ENCODE data around the gene HYKK.
"Not testable (repeated sequence)": the region's sequence is repeated elsewhere in the genome, so short reads cannot be mapped to it uniquely, and the experiment has no call there.

The HYKK gene

GRCh38 chr15:78550194-78550593 is 42.8 kb downstream of the HYKK start:
- Histone ChIP-seq H3K36me3 (replicated peaks; ENCODE audit: low read depth, low read length) (peaks cover 54% of the 10 kb centered on the region), H3K9ac (ENCODE audit: low read length) (no peak overlapping the region), H3K9me3 (ENCODE audit: insufficient read depth, low read length) (no peaks in the 10 kb centered on the region), H3K79me2 (ENCODE audit: low read length) (no peaks in the 10 kb centered on the region), H3K27me3 (ENCODE audit: low read depth, low read length) (no peaks in the 10 kb centered on the region), H3K4me1 (ENCODE audit: low read length) (peaks cover 9% of the 10 kb centered on the region), H3K27ac (ENCODE audit: low read length) (no peak overlapping the region), H2AFZ (ENCODE audit: low read depth, low read length) (no peak overlapping the region), H4K20me1 (ENCODE audit: insufficient read depth, low read length) (no peaks in the 10 kb centered on the region), H3K4me2 (ENCODE audit: low read length) (no peak overlapping the region), H3K4me3 (ENCODE audit: low read length) (no peak overlapping the region)
- TF ChIP-seq EZH2phosphoT487 (IDR thresholded peaks at IDR 0.05; ENCODE audit: low read depth), result no peak
- TF ChIP-seq, protein P1, sequence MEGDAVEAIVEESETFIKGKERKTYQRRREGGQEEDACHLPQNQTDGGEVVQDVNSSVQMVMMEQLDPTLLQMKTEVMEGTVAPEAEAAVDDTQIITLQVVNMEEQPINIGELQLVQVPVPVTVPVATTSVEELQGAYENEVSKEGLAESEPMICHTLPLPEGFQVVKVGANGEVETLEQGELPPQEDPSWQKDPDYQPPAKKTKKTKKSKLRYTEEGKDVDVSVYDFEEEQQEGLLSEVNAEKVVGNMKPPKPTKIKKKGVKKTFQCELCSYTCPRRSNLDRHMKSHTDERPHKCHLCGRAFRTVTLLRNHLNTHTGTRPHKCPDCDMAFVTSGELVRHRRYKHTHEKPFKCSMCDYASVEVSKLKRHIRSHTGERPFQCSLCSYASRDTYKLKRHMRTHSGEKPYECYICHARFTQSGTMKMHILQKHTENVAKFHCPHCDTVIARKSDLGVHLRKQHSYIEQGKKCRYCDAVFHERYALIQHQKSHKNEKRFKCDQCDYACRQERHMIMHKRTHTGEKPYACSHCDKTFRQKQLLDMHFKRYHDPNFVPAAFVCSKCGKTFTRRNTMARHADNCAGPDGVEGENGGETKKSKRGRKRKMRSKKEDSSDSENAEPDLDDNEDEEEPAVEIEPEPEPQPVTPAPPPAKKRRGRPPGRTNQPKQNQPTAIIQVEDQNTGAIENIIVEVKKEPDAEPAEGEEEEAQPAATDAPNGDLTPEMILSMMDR (IDR thresholded peaks at IDR 0.05; ENCODE audit: low read depth, low read length), result no peak

DNA sequence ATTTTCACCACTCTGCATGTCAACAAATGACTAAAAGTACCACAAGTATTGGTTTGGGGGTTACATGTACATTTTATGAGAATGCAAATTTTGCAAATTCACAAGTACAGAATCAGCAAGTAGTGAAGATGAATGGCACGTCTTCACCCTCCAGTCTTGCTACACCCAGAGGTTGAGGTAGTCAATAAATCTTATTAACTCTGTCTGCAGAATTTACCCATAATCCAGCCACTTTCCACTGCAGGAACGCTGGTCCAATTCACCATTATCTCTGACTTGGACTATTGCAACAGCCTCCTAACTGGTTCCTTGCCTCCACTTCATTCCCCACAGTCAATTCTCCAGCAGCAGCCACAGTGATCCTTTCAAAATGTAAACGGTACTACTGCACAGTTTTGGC is 43.4 kb downstream of the HYKK start:
- no peaks in the 10 kb centered on the region for H3K9me3 ChIP-seq (ENCODE audit: insufficient read depth, low read length)
- H3K9ac ChIP-seq (ENCODE audit: low read length), result no peak overlapping the region
- no peak overlapping the region for H3K4me2 ChIP-seq (ENCODE audit: low read length)
- peaks cover 48% of the 10 kb centered on the region for H3K36me3 ChIP-seq (replicated peaks; ENCODE audit: low read depth, low read length)
- no peak overlapping the region for H3K27ac ChIP-seq (ENCODE audit: low read length)
- TF ChIP-seq EZH2phosphoT487 (IDR thresholded peaks at IDR 0.05; ENCODE audit: low read depth), result no peak
- TF ChIP-seq, protein P1 (IDR thresholded peaks at IDR 0.05; ENCODE audit: low read depth, low read length), result no peak
- H3K4me3 ChIP-seq (ENCODE audit: low read length), result no peak overlapping the region
- H3K79me2 ChIP-seq (ENCODE audit: low read length), result no peaks in the 10 kb centered on the region
- H2AFZ ChIP-seq (ENCODE audit: low read depth, low read length), result no peak overlapping the region
- no peaks in the 10 kb centered on the region for H3K27me3 ChIP-seq (ENCODE audit: low read depth, low read length)
- peaks cover 9% of the 10 kb centered on the region for H3K4me1 ChIP-seq (ENCODE audit: low read length)
- H4K20me1 ChIP-seq (ENCODE audit: insufficient read depth, low read length), result no peaks in the 10 kb centered on the region

DNA sequence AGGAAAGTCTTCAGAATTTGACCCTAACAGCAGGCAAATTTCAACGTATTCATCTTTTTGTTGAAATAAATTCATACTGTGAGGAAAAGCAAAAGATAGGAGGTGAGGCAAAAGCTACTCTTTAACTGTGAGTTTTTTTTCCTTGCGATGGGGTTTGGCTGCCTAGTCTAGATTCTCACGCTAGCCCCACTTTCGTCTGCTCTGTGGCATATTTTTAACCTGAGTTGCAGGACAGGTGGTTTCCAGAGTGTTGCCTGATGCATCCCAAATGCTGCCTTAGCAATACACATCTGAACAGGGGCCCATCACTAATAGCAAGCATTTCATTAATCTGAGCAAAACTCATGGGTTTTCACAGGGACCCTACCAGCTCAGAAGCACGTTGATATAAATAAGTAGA is 44.5 kb downstream of the HYKK start:
- H3K4me1 ChIP-seq (ENCODE audit: low read length), result peaks cover 14% of the 10 kb centered on the region
- TF ChIP-seq, protein P1 (IDR thresholded peaks at IDR 0.05; ENCODE audit: low read depth, low read length), result no peak
- no peak for TF ChIP-seq EZH2phosphoT487 (IDR thresholded peaks at IDR 0.05; ENCODE audit: low read depth)
- no peaks in the 10 kb centered on the region for H3K79me2 ChIP-seq (ENCODE audit: low read length)
- no peak overlapping the region for H2AFZ ChIP-seq (ENCODE audit: low read depth, low read length)
- no peak overlapping the region for H3K27ac ChIP-seq (ENCODE audit: low read length)
- H3K9ac ChIP-seq (ENCODE audit: low read length), result no peak overlapping the region
- no peak overlapping the region for H3K4me2 ChIP-seq (ENCODE audit: low read length)
- peaks cover 40% of the 10 kb centered on the region for H3K36me3 ChIP-seq (replicated peaks; ENCODE audit: low read depth, low read length)
- no peaks in the 10 kb centered on the region for H3K27me3 ChIP-seq (ENCODE audit: low read depth, low read length)
- no peaks in the 10 kb centered on the region for H3K9me3 ChIP-seq (ENCODE audit: insufficient read depth, low read length)
- no peaks in the 10 kb centered on the region for H4K20me1 ChIP-seq (ENCODE audit: insufficient read depth, low read length)
- H3K4me3 ChIP-seq (ENCODE audit: low read length), result no peak overlapping the region

DNA sequence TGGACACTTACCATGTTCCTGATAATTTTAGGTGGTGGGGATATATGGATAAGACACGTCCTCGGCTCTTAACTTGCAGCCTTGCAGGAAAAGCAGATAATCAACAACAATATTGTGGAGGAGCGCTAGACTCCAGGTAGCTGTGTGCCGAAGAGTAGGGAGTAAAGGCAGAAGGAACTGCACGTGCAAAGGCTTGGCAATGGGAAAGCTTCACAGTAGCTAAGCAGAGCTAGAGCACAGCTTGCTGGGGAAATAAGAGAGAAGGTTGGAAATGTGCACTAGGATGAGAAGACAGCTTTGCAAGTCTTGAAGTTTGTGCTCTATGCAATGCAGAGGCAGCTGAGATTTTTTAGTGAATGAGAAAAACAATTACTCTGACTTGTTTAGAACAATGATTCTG is 45.2 kb downstream of the HYKK start:
- Histone ChIP-seq H3K4me2 (ENCODE audit: low read length) (no peak overlapping the region), H3K9ac (ENCODE audit: low read length) (no peak overlapping the region), H3K36me3 (replicated peaks; ENCODE audit: low read depth, low read length) (peaks cover 35% of the 10 kb centered on the region), H3K4me3 (ENCODE audit: low read length) (no peak overlapping the region), H3K27ac (ENCODE audit: low read length) (no peak overlapping the region), H3K79me2 (ENCODE audit: low read length) (no peaks in the 10 kb centered on the region), H3K9me3 (ENCODE audit: insufficient read depth, low read length) (no peaks in the 10 kb centered on the region), H2AFZ (ENCODE audit: low read depth, low read length) (no peak overlapping the region), H3K27me3 (ENCODE audit: low read depth, low read length) (no peaks in the 10 kb centered on the region), H4K20me1 (ENCODE audit: insufficient read depth, low read length) (no peaks in the 10 kb centered on the region), H3K4me1 (ENCODE audit: low read length) (peaks cover 14% of the 10 kb centered on the region)
- TF ChIP-seq, protein P1 (IDR thresholded peaks at IDR 0.05; ENCODE audit: low read depth, low read length), result no peak
- no peak for TF ChIP-seq EZH2phosphoT487 (IDR thresholded peaks at IDR 0.05; ENCODE audit: low read depth)

- not testable (repeated sequence) for H3K36me3 ChIP-seq (replicated peaks; ENCODE audit: low read depth, low read length); H3K9me3 ChIP-seq (ENCODE audit: insufficient read depth, low read length); H3K27ac ChIP-seq (ENCODE audit: low read length); H3K79me2 ChIP-seq (ENCODE audit: low read length); H3K27me3 ChIP-seq (ENCODE audit: low read depth, low read length); H3K4me2 ChIP-seq (ENCODE audit: low read length); H3K4me3 ChIP-seq (ENCODE audit: low read length); H4K20me1 ChIP-seq (ENCODE audit: insufficient read depth, low read length); H2AFZ ChIP-seq (ENCODE audit: low read depth, low read length); H3K9ac ChIP-seq (ENCODE audit: low read length)
- peaks cover 25% of the 10 kb centered on the region for H3K4me1 ChIP-seq (ENCODE audit: low read length)
Measured at GRCh38 chr15:78560201-78560600, 52.8 kb downstream of the HYKK start.
